MM.1S (cell line): Measurements from ENCODE around the gene ADAMTS7.

Experiments used
- CTCF ChIP-seq: fragments of 300-600 bp; sonication (generic); IDR thresholded peaks from 2 replicates; pipeline ENCODE4 v1.5.1; 2016; ENCODE audit warnings: antibody characterized with exemption, low read length, mixed read lengths
- EZH2phosphoT487 ChIP-seq: fragments of 300-600 bp; sonication (generic); IDR thresholded peaks from 2 replicates; pipeline ENCODE4 v1.6.1; 2018; ENCODE audit warnings: antibody characterized with exemption, low read length

- TF ChIP-seq CTCF (no peak), EZH2phosphoT487 (no peak)
These were observed 38.5 kb downstream of the ADAMTS7 start for GRCh38 chr15:78772738-78773137.
